Activated T-helper 2 cell treated with anti-CD3 and anti-CD28 coated beads, Interferon-gamma antibody, Interleukin-2, Interleukin-4, amounts not matched to agents 10 μg/mL and 5 μg/mL and 100 μg/mL, durations not matched to agents 14 hours and 24 hours and 36 hours (primary cell): Measurements from ENCODE around the gene CNPY4. TPM values are rescaled to one million over a fixed set of nuclear protein-coding genes. Genes with fewer than 3 reads are reported as not detected.

Experiments
- DNase-seq: peaks from one replicate; pipeline ENCODE4 v3.0.0; 2021; ENCODE audit warnings: low spot score
- H3K27ac Mint-ChIP-seq: one replicate; pipeline ENCODE4 v1.8.0; 2021; ENCODE audit warnings: mixed read lengths
- H3K27me3 Mint-ChIP-seq: one replicate; pipeline ENCODE4 v1.8.0; 2021; ENCODE audit warnings: low read depth, mixed read lengths
- H3K36me3 Mint-ChIP-seq: one replicate; pipeline ENCODE4 v1.8.0; 2021; ENCODE audit warnings: low read depth, mixed read lengths
- H3K4me1 Mint-ChIP-seq: one replicate; pipeline ENCODE4 v1.8.0; 2021; ENCODE audit warnings: low read depth, mixed read lengths
- H3K4me3 Mint-ChIP-seq: one replicate; pipeline ENCODE4 v1.8.0; 2021; ENCODE audit warnings: low read depth, mild to moderate bottlenecking, moderate library complexity, mixed read lengths
- H3K9me3 Mint-ChIP-seq: one replicate; pipeline ENCODE4 v1.8.0; 2021; ENCODE audit warnings: mixed read lengths
- intact Hi-C: fragments of 100-400 bp; cut with micrococcal nuclease; formaldehyde crosslinking; loops from one replicate; pipeline ENCODE4 v1.15.1; 2023
- total RNA-seq: library from RNA; stranded (reverse); gene quantifications from 2 replicates; pipeline ENCODE4 v1.2.3, GENCODE V29; 2022

The CNPY4 gene
- total RNA-seq, 1 donor from 2014 or later: 19.1 TPM

DNA sequence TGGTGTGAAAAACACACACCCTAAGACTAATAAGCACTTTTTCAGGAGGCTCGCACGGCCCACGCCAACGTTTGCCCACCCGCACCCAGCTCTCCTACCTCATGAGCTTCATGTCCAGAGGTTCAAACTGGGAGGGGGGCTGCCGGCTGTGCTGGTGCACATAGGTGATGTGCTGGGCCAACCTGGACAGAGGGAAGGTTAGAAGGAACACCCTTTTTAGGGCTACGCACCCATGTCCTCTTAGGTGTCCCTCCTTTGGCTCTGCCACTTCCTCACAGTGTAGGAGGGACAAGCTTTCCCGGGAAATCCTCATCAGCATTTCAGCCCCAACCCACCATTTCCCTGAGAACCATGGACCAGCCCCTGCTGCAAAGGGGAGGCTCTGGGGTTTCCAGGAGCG, 24.1 kb upstream of the CNPY4 start:
- no peaks in the 10 kb centered on the region for H3K27me3 Mint-ChIP-seq
- DNase-seq: no peak
- peaks cover 37% of the 10 kb centered on the region for H3K4me1 Mint-ChIP-seq
- intact Hi-C loops: no loop called here
- H3K27ac Mint-ChIP-seq: no peak overlapping the region
- H3K4me3 Mint-ChIP-seq: no peak overlapping the region
- no peaks in the 10 kb centered on the region for H3K9me3 Mint-ChIP-seq
- H3K36me3 Mint-ChIP-seq: peaks cover 97% of the 10 kb centered on the region

- no peak overlapping the region for H3K27ac Mint-ChIP-seq
- intact Hi-C loops: no loop called here
- no peaks in the 10 kb centered on the region for H3K9me3 Mint-ChIP-seq
- no peaks in the 10 kb centered on the region for H3K27me3 Mint-ChIP-seq
- H3K36me3 Mint-ChIP-seq: peaks cover 96% of the 10 kb centered on the region
- peaks cover 33% of the 10 kb centered on the region for H3K4me1 Mint-ChIP-seq
- no peak for DNase-seq
- H3K4me3 Mint-ChIP-seq: no peak overlapping the region
Observed at GRCh38 chr7:100095704-100096103, 23.7 kb upstream of the CNPY4 start.

DNA sequence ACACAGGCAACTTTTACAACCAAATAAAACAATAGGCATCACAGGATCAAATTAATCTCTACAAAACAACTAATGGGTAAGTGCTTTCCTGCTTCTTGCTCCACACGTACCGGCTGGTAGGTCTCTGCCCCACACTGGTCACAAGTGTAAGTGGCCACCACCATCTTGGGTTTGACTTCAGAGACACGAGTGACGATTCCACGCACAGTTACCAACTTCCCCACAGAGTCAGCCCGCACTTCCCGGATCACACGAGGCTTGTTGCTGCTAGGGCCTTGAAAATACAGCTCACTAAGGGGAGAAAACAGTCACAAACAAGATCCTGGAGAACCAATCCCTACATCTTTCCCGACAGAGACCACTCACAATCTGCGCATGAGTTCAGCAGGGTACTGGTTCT, 20.5 kb upstream of the CNPY4 start:
- Mint-ChIP-seq H3K4me1 (peaks cover 40% of the 10 kb centered on the region), H3K9me3 (no peaks in the 10 kb centered on the region), H3K27me3 (no peaks in the 10 kb centered on the region), H3K27ac (peak overlapping the region; percentile 46), H3K4me3 (peak overlapping the region; percentile 93), H3K36me3 (peaks cover 73% of the 10 kb centered on the region)
- intact Hi-C loops: no loop called here
- DNase-seq: no peak

- DNase-seq: no peak
- no peaks in the 10 kb centered on the region for H3K9me3 Mint-ChIP-seq
- H3K36me3 Mint-ChIP-seq: peaks cover 69% of the 10 kb centered on the region
- peak overlapping the region; percentile 93 for H3K27ac Mint-ChIP-seq
- intact Hi-C loops: no loop called here
- H3K27me3 Mint-ChIP-seq: no peaks in the 10 kb centered on the region
- H3K4me3 Mint-ChIP-seq: peak overlapping the region; percentile 93
- H3K4me1 Mint-ChIP-seq: peaks cover 41% of the 10 kb centered on the region
Observed at GRCh38 chr7:100099452-100099851, 20.0 kb upstream of the CNPY4 start.

DNA sequence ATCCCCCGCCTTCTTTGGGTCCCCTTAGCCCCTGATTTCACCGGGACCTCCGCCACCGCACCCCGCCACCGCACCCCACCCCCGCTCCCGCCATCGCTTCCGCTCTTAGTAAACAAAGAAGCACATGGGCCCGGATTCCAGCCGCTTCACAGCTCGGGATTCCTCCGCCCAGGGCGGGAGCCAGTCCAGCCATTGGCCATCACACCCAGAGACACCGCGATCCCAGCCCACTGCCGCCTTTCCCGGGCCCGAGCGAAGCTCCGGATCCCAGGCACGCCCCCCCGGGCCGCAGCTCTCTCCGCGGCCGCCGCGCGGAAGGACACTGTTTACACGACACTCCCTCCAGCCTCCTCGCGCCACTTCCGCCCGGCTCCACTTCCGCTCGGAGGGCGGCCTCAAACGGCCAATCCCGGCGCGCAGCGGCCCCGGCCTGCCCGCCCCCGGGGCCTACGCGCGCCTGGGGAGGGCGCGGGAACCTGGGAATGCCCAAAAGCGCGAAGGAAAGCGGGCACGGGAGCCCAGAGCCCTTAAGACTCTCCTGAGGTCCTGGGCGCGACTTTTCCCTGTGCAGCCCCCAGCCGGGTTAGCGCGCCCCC, 18.9 kb upstream of the CNPY4 start:
- peak overlapping the region; percentile 93 for H3K4me3 Mint-ChIP-seq
- intact Hi-C loops: loop anchor here (1.0 to 2.0 kb wide), 6 partner anchors 11 to 328 kb away; partner anchors contain the start of genes MEPCE and ZCWPW1
- peaks cover 39% of the 10 kb centered on the region for H3K4me1 Mint-ChIP-seq
- H3K27me3 Mint-ChIP-seq: no peaks in the 10 kb centered on the region
- peak overlapping the region; percentile 93 for H3K27ac Mint-ChIP-seq
- no peaks in the 10 kb centered on the region for H3K9me3 Mint-ChIP-seq
- DNase-seq: peak; percentile 88
- H3K36me3 Mint-ChIP-seq: peaks cover 58% of the 10 kb centered on the region

- peak within 1 kb of the TSS; percentile 93 for H3K4me3 Mint-ChIP-seq
- peak; percentile 98 for DNase-seq
- H3K27me3 Mint-ChIP-seq: no peaks in the 10 kb centered on the region
- intact Hi-C loops: loop anchor here (1.0 to 2.0 kb wide), 5 partner anchors 18 to 328 kb away; partner anchors contain the start of genes MEPCE and ZCWPW1
- H3K9me3 Mint-ChIP-seq: no peaks in the 10 kb centered on the region
- peaks cover 55% of the 10 kb centered on the region for H3K36me3 Mint-ChIP-seq
- peak within 1 kb of the TSS; percentile 93 for H3K27ac Mint-ChIP-seq
- H3K4me1 Mint-ChIP-seq: peaks cover 37% of the 10 kb centered on the region
Observed at GRCh38 chr7:100101016-100101862, 18.2 kb upstream of the CNPY4 start, which contains the start of the genes AP4M1 and MCM7. Gene AP4M1 (plus strand): TSS chr7:100101643. CDS start chr7:100101715, 72 bp downstream. Gene MCM7 (minus strand): TSS chr7:100101397. CDS start chr7:100101294, 103 bp downstream.

DNA sequence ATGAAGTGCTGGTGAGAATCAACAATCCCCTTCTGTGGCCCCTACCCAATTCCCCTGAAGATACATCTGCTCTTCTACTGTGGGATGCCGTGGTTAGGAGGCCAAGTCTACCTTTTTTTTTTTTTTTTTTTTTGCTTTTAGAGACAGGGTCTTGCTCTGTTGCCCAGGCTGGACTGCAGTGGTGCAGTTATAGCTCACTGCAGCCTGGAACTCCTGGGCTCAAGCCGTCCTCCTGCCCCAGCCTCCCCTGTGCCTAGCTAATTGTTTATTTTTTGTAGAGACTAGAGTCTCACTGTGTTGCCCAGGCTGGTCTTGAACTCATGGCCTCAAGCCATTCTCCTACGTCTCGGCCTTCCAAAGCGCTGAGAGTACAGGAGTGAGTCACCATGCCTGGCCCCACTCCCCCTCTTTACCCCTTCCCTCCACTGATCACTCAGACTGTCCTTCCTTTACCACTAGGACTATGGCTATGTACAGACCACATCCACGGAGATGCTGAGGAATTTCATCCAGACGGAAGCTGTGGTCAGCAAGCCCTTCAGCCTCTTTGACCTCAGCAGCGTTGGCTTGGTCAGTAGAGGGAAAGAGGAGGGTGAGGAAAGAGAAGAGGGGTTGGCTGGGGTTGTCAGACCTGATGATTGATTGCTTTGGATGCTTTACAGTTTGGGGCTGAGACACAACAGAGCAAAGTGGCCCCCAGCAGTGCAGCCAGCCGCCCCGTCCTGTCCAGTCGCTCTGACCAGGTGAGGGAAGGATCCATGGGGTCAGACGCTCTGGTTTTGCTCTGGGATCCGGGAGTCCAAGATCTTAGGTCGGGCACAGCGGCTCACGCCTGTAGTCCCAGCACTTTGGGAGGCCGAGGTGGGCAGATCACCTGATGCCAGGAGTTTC, 16.2 kb upstream of the CNPY4 start:
- peak overlapping the region; percentile 93 for H3K4me3 Mint-ChIP-seq
- H3K27ac Mint-ChIP-seq: peak overlapping the region; percentile 17
- peaks cover 51% of the 10 kb centered on the region for H3K36me3 Mint-ChIP-seq
- DNase-seq: no peak
- peaks cover 29% of the 10 kb centered on the region for H3K4me1 Mint-ChIP-seq
- intact Hi-C loops: no loop called here
- H3K9me3 Mint-ChIP-seq: no peaks in the 10 kb centered on the region
- no peaks in the 10 kb centered on the region for H3K27me3 Mint-ChIP-seq

GRCh38 chr7:100105534-100105933, 13.9 kb upstream of the CNPY4 start:
- no peak overlapping the region for H3K27ac Mint-ChIP-seq
- H3K27me3 Mint-ChIP-seq: no peaks in the 10 kb centered on the region
- no peak for DNase-seq
- no peak overlapping the region for H3K4me3 Mint-ChIP-seq
- peaks cover 40% of the 10 kb centered on the region for H3K36me3 Mint-ChIP-seq
- intact Hi-C loops: no loop called here
- no peaks in the 10 kb centered on the region for H3K9me3 Mint-ChIP-seq
- H3K4me1 Mint-ChIP-seq: peaks cover 10% of the 10 kb centered on the region

GRCh38 chr7:100106633-100107032, 12.8 kb upstream of the CNPY4 start:
- no peaks in the 10 kb centered on the region for H3K27me3 Mint-ChIP-seq
- peaks cover 43% of the 10 kb centered on the region for H3K36me3 Mint-ChIP-seq
- intact Hi-C loops: no loop called here
- H3K4me1 Mint-ChIP-seq: peaks cover 10% of the 10 kb centered on the region
- H3K9me3 Mint-ChIP-seq: no peaks in the 10 kb centered on the region
- H3K27ac Mint-ChIP-seq: no peak overlapping the region
- DNase-seq: no peak
- H3K4me3 Mint-ChIP-seq: no peak overlapping the region

DNA sequence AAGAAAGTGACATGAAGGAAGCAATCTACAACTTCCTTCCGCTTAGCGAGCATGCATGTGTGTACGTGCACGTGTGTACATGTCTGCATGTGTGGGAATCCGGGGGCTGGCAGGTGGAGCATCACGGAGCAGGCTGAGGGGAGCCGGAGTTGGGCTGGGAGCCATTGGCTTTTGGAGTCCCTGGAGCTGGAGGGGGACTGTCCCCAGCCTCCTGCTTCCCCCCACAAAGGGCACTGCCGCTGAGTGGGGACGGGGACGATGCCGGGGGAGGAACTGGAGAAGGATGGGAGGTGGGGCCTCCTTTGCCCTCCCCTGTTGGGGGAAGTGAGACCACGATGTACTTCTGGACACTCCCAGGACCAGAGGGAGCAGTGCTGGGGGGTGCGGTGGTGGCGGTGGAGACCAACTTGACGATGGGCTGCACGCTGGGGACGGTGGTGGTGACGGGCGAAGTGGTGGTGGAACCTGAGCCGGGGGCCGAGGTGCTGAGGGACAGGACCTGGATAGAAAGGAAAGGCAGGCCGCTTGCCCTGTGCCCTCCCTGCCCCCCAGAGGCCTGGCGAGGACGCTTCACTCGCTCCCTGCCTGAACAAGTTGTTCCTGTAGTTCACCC, 12.2 kb upstream of the CNPY4 start:
- no peaks in the 10 kb centered on the region for H3K9me3 Mint-ChIP-seq
- no peak overlapping the region for H3K4me3 Mint-ChIP-seq
- peaks cover 47% of the 10 kb centered on the region for H3K36me3 Mint-ChIP-seq
- no peaks in the 10 kb centered on the region for H3K27me3 Mint-ChIP-seq
- H3K4me1 Mint-ChIP-seq: peaks cover 10% of the 10 kb centered on the region
- intact Hi-C loops: no loop called here
- no peak for DNase-seq
- no peak overlapping the region for H3K27ac Mint-ChIP-seq

DNA sequence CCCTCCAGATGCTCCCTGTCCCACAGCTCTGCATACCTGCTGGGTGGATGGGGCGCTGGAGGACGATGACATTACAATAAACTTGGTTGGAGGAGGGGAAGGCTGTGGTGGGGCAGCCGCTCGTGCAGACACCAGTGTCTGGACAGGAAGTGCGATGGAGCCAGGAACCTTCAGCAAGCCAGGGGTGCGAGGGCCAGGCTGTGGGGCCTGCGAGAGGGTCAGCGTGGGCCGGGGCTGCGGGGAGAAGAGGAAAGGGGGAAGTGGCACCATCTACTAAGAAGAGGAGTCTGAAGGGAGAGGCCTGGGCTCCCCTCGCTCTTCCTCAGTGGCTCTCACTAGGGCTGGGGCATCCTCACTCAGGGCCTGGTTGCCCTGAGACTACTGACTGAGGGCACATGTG, 11.5 kb upstream of the CNPY4 start:
- Mint-ChIP-seq H3K27ac (no peak overlapping the region), H3K27me3 (no peaks in the 10 kb centered on the region), H3K36me3 (peaks cover 52% of the 10 kb centered on the region), H3K4me1 (peaks cover 5% of the 10 kb centered on the region), H3K4me3 (no peak overlapping the region), H3K9me3 (no peaks in the 10 kb centered on the region)
- intact Hi-C loops: no loop called here
- no peak for DNase-seq

DNA sequence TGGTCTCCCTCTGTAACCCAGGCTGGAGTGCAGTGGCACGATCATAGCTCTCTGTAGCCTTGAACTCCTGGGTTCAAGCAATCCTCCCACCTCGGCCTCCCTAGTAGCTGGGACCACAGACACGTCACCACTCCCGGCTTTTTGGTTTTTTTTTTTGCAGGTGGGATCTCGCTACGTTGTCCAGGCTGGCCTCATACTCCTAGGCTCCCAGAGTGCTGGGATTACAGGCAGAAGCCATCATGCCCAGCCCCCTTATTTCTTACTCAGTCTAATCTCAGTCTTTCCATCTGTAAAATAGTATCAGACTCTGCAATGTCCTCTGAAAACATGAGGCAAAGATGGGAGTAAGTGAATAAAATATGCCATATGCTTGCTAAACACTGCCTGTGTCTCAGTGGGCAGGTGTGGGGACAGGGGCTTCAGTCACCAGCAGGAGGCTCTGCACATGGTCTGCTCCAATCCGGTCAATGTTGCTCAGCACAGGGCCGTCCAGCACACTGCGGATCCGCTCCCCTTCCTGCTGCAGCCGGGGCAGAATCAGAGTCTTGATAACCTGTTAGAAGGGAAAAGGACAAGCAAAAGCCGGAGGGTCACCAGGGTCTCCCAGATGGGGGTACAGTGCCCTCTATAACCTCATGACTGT, 9.8 kb upstream of the CNPY4 start:
- no peak for DNase-seq
- H3K27me3 Mint-ChIP-seq: no peaks in the 10 kb centered on the region
- no peaks in the 10 kb centered on the region for H3K9me3 Mint-ChIP-seq
- intact Hi-C loops: no loop called here
- no peaks in the 10 kb centered on the region for H3K4me1 Mint-ChIP-seq
- H3K27ac Mint-ChIP-seq: no peak overlapping the region
- H3K4me3 Mint-ChIP-seq: no peak overlapping the region
- H3K36me3 Mint-ChIP-seq: peaks cover 56% of the 10 kb centered on the region
